H1 (cell line): Measurements from ENCODE around the gene TNFRSF1A. TPM values are rescaled to one million over a fixed set of nuclear protein-coding genes. Genes with fewer than 3 reads are reported as not detected.
"Not testable (repeated sequence)": the region's sequence is repeated elsewhere in the genome, so short reads cannot be mapped to it uniquely, and the experiment has no call there.

Experiments
- CTCF ChIA-PET: fragments of 300-600 bp; sonication (Branson Sonifier 250); formaldehyde crosslinking; loops from one replicate; lab custom pipeline; 2021; ENCODE audit not compliant: partially characterized antibody; lab: Charles Lee
- POLR2A ChIA-PET: fragments of 300-600 bp; sonication (Branson Sonifier 250); formaldehyde crosslinking; loops from one replicate; lab custom pipeline; 2021; ENCODE audit warnings: inconsistent platforms; ENCODE audit not compliant: partially characterized antibody; lab: Charles Lee
- DNase-seq, 2 experiments: peaks; one replicate each; pipeline versions ENCODE4 v3.0.0 to v3.0.0-alpha.2; 2010 to 2022; ENCODE audit warnings: low spot score in 2 of 2, low read depth in 1 of 2, mixed read lengths in 1 of 2
- FAIRE-seq: peaks from 2 replicates; lab custom pipeline; 2011; peaks lifted over from hg19 to GRCh38; lab: Jason Lieb, UNC
- H2AFZ ChIP-seq: 2 replicates; pipeline ENCODE4 v1.8.1; 2012; ENCODE audit warnings: low read length, inconsistent platforms
- H2AK5ac ChIP-seq: 2 replicates; pipeline ENCODE4 v1.6.1; 2013; ENCODE audit warnings: low read depth, low read length
- H2BK120ac ChIP-seq: replicated peaks from 2 replicates; pipeline ENCODE3; 2013; ENCODE audit warnings: low read depth, low read length, inconsistent platforms
- H2BK12ac ChIP-seq: 2 replicates; pipeline ENCODE4 v1.6.1; 2013; ENCODE audit warnings: low read depth, low read length
- H2BK15ac ChIP-seq: 2 replicates; pipeline ENCODE4 v1.6.1; 2013; ENCODE audit warnings: low read length
- H2BK20ac ChIP-seq: 2 replicates; pipeline ENCODE4 v1.6.1; 2013; ENCODE audit warnings: low read length
- H2BK5ac ChIP-seq: 2 replicates; pipeline ENCODE4 v1.6.1; 2013; ENCODE audit warnings: low read depth, low read length
- H3K14ac ChIP-seq: 2 replicates; pipeline ENCODE4 v1.6.1; 2013; ENCODE audit warnings: inconsistent platforms; ENCODE audit not compliant: insufficient read length
- H3K18ac ChIP-seq: 2 replicates; pipeline ENCODE4 v1.6.1; 2013; ENCODE audit warnings: low read length; ENCODE audit errors: extremely low read depth
- H3K23ac ChIP-seq: 2 replicates; pipeline ENCODE4 v1.6.1; 2013; ENCODE audit warnings: inconsistent platforms; ENCODE audit not compliant: insufficient read length
- H3K23me2 ChIP-seq: 2 replicates; pipeline ENCODE4 v1.6.1; 2013; ENCODE audit warnings: low read depth, low read length
- H3K27ac ChIP-seq: 2 replicates; pipeline ENCODE4 v1.6.1; 2011; ENCODE audit warnings: low read depth, low read length, inconsistent platforms
- H3K27me3 ChIP-seq, 4 experiments: replicated peaks in 1 of 4; 1 replicate in 1 of 4; 2 replicates in 3 of 4; pipeline versions ENCODE4 v1.6.1 to v1.8.1; 2011 to 2013; ENCODE audit warnings: low read length in 3 of 4, mild to moderate bottlenecking in 3 of 4, inconsistent platforms in 2 of 4, mixed read lengths in 2 of 4, moderate library complexity in 1 of 4; ENCODE audit not compliant: control insufficient read depth in 3 of 4, insufficient read depth in 3 of 4; ENCODE audit errors: extremely low read depth in 1 of 4
- H3K36me3 ChIP-seq, 4 experiments: 2 replicates each; pipeline versions ENCODE4 v1.6.1 to v1.8.1; 2011 to 2013; ENCODE audit warnings: mild to moderate bottlenecking in 4 of 4, low read length in 3 of 4, moderate library complexity in 2 of 4, control low read depth in 1 of 4, inconsistent platforms in 1 of 4; ENCODE audit not compliant: insufficient read depth in 4 of 4, control insufficient read depth in 2 of 4
- H3K4ac ChIP-seq: replicated peaks from 2 replicates; pipeline ENCODE3; 2013; ENCODE audit warnings: low read length, low read depth, mixed read lengths, inconsistent platforms; ENCODE audit not compliant: insufficient read length
- H3K4me1 ChIP-seq, 4 experiments: replicated peaks in 1 of 4; 1 replicate in 1 of 4; 2 replicates in 3 of 4; pipeline versions ENCODE4 v1.6.1 to v1.8.1; 2011 to 2013; ENCODE audit warnings: low read length in 3 of 4, inconsistent platforms in 2 of 4, mixed read lengths in 1 of 4; ENCODE audit not compliant: insufficient read depth in 4 of 4, control insufficient read depth in 3 of 4
- H3K4me2 ChIP-seq, 2 experiments: 2 replicates each; pipeline versions ENCODE4 v1.6.1 to v1.8.1; 2011 to 2013; ENCODE audit warnings: low read depth in 2 of 2, low read length in 2 of 2, control low read depth in 1 of 2, inconsistent platforms in 1 of 2, mild to moderate bottlenecking in 1 of 2; ENCODE audit not compliant: insufficient read depth in 1 of 2
- H3K4me3 ChIP-seq, 4 experiments: fragments of 200-600, 300-600 bp in 1 of 4; sonication (generic), shearing (Covaris generic), sonication (Bioruptor Twin) in 1 of 4; 2 replicates each; pipeline versions ENCODE4 v1.5.1 to v1.8.1; 2011 to 2016; ENCODE audit warnings: low read length in 4 of 4, low read depth in 3 of 4, control low read depth in 2 of 4, inconsistent platforms in 2 of 4, mild to moderate bottlenecking in 2 of 4, mixed read lengths in 1 of 4, moderate library complexity in 1 of 4; ENCODE audit not compliant: insufficient read depth in 2 of 4; ENCODE audit errors: extremely low read depth in 1 of 4
- H3K56ac ChIP-seq: replicated peaks from 2 replicates; pipeline ENCODE3; 2013; ENCODE audit warnings: low read depth, mild to moderate bottlenecking, mixed read lengths, low read length, inconsistent platforms; ENCODE audit not compliant: insufficient read length
- H3K79me1 ChIP-seq: 2 replicates; pipeline ENCODE4 v1.6.1; 2013; ENCODE audit warnings: low read depth, low read length, control low read depth
- H3K79me2 ChIP-seq, 2 experiments: 2 replicates each; pipeline versions ENCODE4 v1.6.1 to v1.8.1; 2012 to 2013; ENCODE audit warnings: low read length in 2 of 2, mild to moderate bottlenecking in 2 of 2, inconsistent platforms in 1 of 2; ENCODE audit not compliant: insufficient read depth in 2 of 2, control insufficient read depth in 1 of 2
- H3K9ac ChIP-seq, 4 experiments: replicated peaks in 1 of 4; 1 replicate in 1 of 4; 2 replicates in 3 of 4; pipeline versions ENCODE4 v1.6.1 to v1.8.1; 2011 to 2013; ENCODE audit warnings: low read depth in 3 of 4, low read length in 3 of 4, control low read depth in 2 of 4, mild to moderate bottlenecking in 2 of 4, moderate library complexity in 2 of 4, inconsistent platforms in 1 of 4; ENCODE audit errors: extremely low read depth in 1 of 4
- H3K9me3 ChIP-seq, 2 experiments: 2 replicates each; pipeline versions ENCODE4 v1.6.1 to v1.8.1; 2012 to 2013; ENCODE audit warnings: mild to moderate bottlenecking in 2 of 2, moderate library complexity in 2 of 2, control low read depth in 1 of 2, inconsistent platforms in 1 of 2, low read depth in 1 of 2, low read length in 1 of 2, mixed read lengths in 1 of 2; ENCODE audit not compliant: insufficient read depth in 2 of 2
- H4K20me1 ChIP-seq, 2 experiments: replicated peaks in 1 of 2; 2 replicates each; pipeline versions ENCODE3 to v1.8.1; 2011 to 2013; ENCODE audit warnings: inconsistent platforms in 2 of 2, low read length in 2 of 2, mild to moderate bottlenecking in 1 of 2; ENCODE audit not compliant: insufficient read depth in 2 of 2, control insufficient read depth in 1 of 2
- H4K5ac ChIP-seq: 2 replicates; pipeline ENCODE4 v1.6.1; 2013; ENCODE audit warnings: low read length, low read depth, mixed read lengths, inconsistent platforms; ENCODE audit not compliant: insufficient read length
- H4K8ac ChIP-seq: 2 replicates; pipeline ENCODE4 v1.8.0; 2013; ENCODE audit warnings: mild to moderate bottlenecking, moderate library complexity, low read length, inconsistent platforms; ENCODE audit not compliant: insufficient read depth; ENCODE audit errors: extremely low read depth
- H4K91ac ChIP-seq: replicated peaks from 2 replicates; pipeline ENCODE3; 2013; ENCODE audit warnings: low read length, mixed read lengths, inconsistent platforms; ENCODE audit not compliant: insufficient read length
- EZH2 ChIP-seq: fragments of 200-600 bp; sonication (generic); IDR thresholded peaks from 2 replicates; pipeline ENCODE4 v1.7.1; 2012; ENCODE audit warnings: low read depth, mild to moderate bottlenecking, moderate library complexity, low read length, inconsistent platforms; ENCODE audit not compliant: severe bottlenecking
- KDM4A ChIP-seq: IDR thresholded peaks from one replicate; pipeline ENCODE4 v1.7.1; 2012; ENCODE audit warnings: low read depth, mild to moderate bottlenecking, moderate library complexity, low read length, inconsistent platforms; ENCODE audit not compliant: severe bottlenecking
- POU5F1 ChIP-seq: IDR thresholded peaks from 2 replicates; pipeline ENCODE4 v1.6.1; 2011; ENCODE audit warnings: low read depth, mild to moderate bottlenecking, low read length, moderate library complexity
- TBP ChIP-seq: IDR thresholded peaks from 2 replicates; pipeline ENCODE4 v1.6.1; 2011; ENCODE audit warnings: low read depth, low read length, improper control_type of control experiment
- WGBS, 2 experiments: shearing (Covaris generic) in 1 of 2; methylation state at CpG; one replicate each; pipeline versions ENCODE4 v1.1.6 to v1.1.7; 2013 to 2015; ENCODE audit warnings: low lambda C conversion rate in 2 of 2, mixed read lengths in 2 of 2, inconsistent platforms in 1 of 2, low coverage in 1 of 2, missing lambda C conversion rate in 1 of 2; ENCODE audit not compliant: insufficient replicate concordance in 2 of 2, insufficient coverage in 1 of 2, insufficient read length in 1 of 2; ENCODE audit errors: extremely low coverage in 1 of 2, missing lambda C conversion rate in 1 of 2; 5-methylcytosine and 5-hydroxymethylcytosine counted together
- polyA plus RNA-seq, 7 experiments: library from polyadenylated mRNA; depleted of rRNA in 3 of 7; stranded (reverse) in 5 of 7; unstranded in 2 of 7; fragments of >200 nt in 5 of 7; fragments of 200-250 nt in 2 of 7; gene quantifications; 1 replicate in 5 of 7; 2 replicates in 1 of 7; 4 replicates in 1 of 7; pipeline versions ENCODE4 v1.2.1 to v1.2.3, GENCODE V29; 2011 to 2013; ENCODE audit warnings: missing spikeins in 2 of 7, mixed read lengths in 2 of 7
- total RNA-seq: library from RNA; stranded (reverse); fragmentation: NEBNext Ultra II Directional; extraction: Animal tissue kit (Norgen Biotek cat#: 25700); gene quantifications from 2 replicates; pipeline ENCODE4 v1.2.1, GENCODE V29; 2021

The TNFRSF1A gene
- total and polyA plus RNA-seq, 2 of the 8 experiments (the other 6 are each of a cell fraction or from before 2014, with no cell fraction given): 28.7 to 42.1 TPM

- TF ChIP-seq KDM4A (no peak), EZH2 (no peak), TBP (no peak), POU5F1 (no peak)
These were observed 49.3 kb downstream of the TNFRSF1A start (continued) for GRCh38 chr12:6292606-6293005.

DNA sequence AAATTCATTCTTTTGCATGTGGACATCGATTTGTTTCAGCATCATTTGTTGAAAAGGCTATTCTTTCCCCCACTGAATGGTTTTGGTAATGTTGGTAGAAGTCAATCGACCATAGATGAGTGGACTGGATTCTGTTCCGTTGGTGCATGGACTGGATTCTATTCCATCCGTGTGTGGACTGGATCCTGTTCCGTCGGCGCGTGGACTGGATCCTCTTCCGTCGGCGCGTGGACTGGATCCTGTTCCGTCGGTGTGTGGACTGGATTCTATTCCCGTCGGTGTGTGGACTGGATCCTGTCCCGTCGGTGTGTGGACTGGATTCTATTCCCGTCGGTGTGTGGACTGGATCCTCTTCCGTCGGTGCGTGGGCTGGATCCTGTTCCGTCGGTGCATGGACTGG lies 52.0 kb downstream of the TNFRSF1A start:
- H3K79me2 ChIP-seq, H4K5ac ChIP-seq, H3K4me1 ChIP-seq, H3K36me3 ChIP-seq, CTCF ChIA-PET, H3K23ac ChIP-seq, H3K23me2 ChIP-seq, H4K8ac ChIP-seq, H3K9ac ChIP-seq, FAIRE-seq, H2AFZ ChIP-seq, H2BK12ac ChIP-seq, H3K4me2 ChIP-seq, H2AK5ac ChIP-seq, H3K9me3 ChIP-seq, H3K14ac ChIP-seq, POLR2A ChIA-PET, H3K27ac ChIP-seq, H3K4ac ChIP-seq, DNase-seq, H3K27me3 ChIP-seq, H3K4me3 ChIP-seq, H3K79me1 ChIP-seq, H4K91ac ChIP-seq, H3K18ac ChIP-seq, H2BK5ac ChIP-seq, H2BK120ac ChIP-seq, H3K56ac ChIP-seq, H2BK15ac ChIP-seq, H4K20me1 ChIP-seq, H2BK20ac ChIP-seq: not testable (repeated sequence)
- WGBS, 2 experiments: 97% methylated on average over 17 of the region's 25 CpGs; no CpG with 5 or more reads in 1 of the 2 experiments
